ENCODE data around the gene FAM216A. TPM values are rescaled to one million over a fixed set of nuclear protein-coding genes. Genes with fewer than 3 reads are reported as not detected.

The FAM216A gene
- total and polyA plus RNA-seq, 2 of the 4 experiments (the other 2 are of a cell fraction): 14.0 to 31.1 TPM

DNA sequence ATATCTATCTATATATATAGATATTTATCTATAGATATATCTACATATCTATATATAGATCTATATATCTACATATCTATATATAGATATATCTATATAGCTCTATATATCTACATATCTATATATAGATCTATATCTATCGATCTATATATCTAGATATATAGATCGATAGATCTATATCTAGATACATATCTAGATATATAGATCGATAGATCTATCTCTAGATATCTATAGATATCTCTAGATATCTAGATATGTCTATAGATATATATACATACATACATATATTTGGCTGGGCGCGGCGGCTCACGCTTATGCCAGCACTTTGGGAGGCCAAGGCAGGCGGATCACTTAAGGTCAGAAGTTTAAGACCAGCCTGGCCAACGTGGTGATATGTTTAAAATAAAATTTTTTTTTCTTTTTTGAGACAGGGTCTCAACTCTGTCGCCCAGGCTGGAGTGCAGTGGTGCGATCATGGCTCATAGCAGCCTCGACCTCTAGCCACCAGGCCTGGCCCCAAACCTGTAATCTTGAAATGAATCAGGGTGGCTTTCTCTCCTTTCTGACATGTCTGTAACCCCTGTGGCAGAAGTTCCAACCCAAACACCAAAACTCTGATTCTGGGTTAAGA, 36.6 kb upstream of the FAM216A start:
- BruUV-seq (replicated peaks): no TSS peak
- Histone ChIP-seq H4K8ac (ENCODE audit: low read depth in 2 of 2, low read length in 2 of 2) (no peak overlapping the region), H3K9ac (ENCODE audit: low read depth, low read length) (no peak overlapping the region), H4K20me1 (ENCODE audit: insufficient read depth, low read length) (no peaks in the 10 kb centered on the region; the same call in 1 of the 2 replicates), H3K79me1 (ENCODE audit: low read depth in 1 of 2, low read length in 2 of 2) (no peaks in the 10 kb centered on the region; a peak in 1 of 4 replicates), H3K56ac (ENCODE audit: extremely low read depth, insufficient read depth, low read length) (no peak overlapping the region), H3K14ac (replicated peaks; ENCODE audit: low read depth, low read length) (no peak overlapping the region), H3K4me1 (ENCODE audit: control insufficient read depth, insufficient read depth, low read length) (0 out of 2 replicates have a peak, but pooled peaks cover 2% of the 10 kb centered on the region), H2AK9ac (replicated peaks; ENCODE audit: low read depth, low read length, poor library complexity) (no peak overlapping the region), H2BK120ac (ENCODE audit: low read depth, low read length) (no peak overlapping the region), H3K27me3 (ENCODE audit: control insufficient read depth, insufficient read depth, low read length) (no peaks in the 10 kb centered on the region), H3K9me1 (ENCODE audit: insufficient read depth, low read length) (no peaks in the 10 kb centered on the region), H2BK15ac (ENCODE audit: low read depth, low read length) (no peak overlapping the region), H2AFZ (replicated peaks; ENCODE audit: low read length, poor library complexity) (no peak overlapping the region), H2BK20ac (ENCODE audit: low read depth, low read length) (no peak overlapping the region), H4K5ac (ENCODE audit: low read depth, low read length) (no peak overlapping the region), H4K91ac (ENCODE audit: insufficient read depth, low read depth, low read length) (no peak overlapping the region), H3K27ac (ENCODE audit: insufficient read depth, low read length) (no peak overlapping the region), H3K23ac (ENCODE audit: low read depth, low read length) (no peak overlapping the region), H3K36me3 (ENCODE audit: control insufficient read depth, insufficient read depth, low read length) (peaks cover 24% of the 10 kb centered on the region), H3K18ac (ENCODE audit: low read depth, low read length) (no peak overlapping the region), H3K9me3 (ENCODE audit: control insufficient read depth, insufficient read depth, low read length) (no peaks in the 10 kb centered on the region), H2BK5ac (ENCODE audit: low read depth, low read length, poor library complexity, severe bottlenecking) (no peak overlapping the region), H3K4ac (ENCODE audit: low read depth, low read length) (no peak overlapping the region), H2AK5ac (ENCODE audit: low read depth, low read length) (no peak overlapping the region; the same call in 1 of the 2 replicates), H3K4me2 (ENCODE audit: low read depth, low read length) (no peak overlapping the region), H3K4me3 (ENCODE audit: insufficient read depth, low read depth, low read length) (no peak overlapping the region)
- ATAC-seq (ENCODE audit: low read depth) (no peak), DNase-seq (no peak)
- in situ Hi-C loops (cut with MboI; ENCODE audit: low sequenced_read_pairs) (no loop called here), intact Hi-C loops (cut with micrococcal nuclease) (loop anchor here (1.0 to 5.0 kb wide), 2 partner anchors 332 to 385 kb away; partner anchors contain the start of gene C12orf76), dilution Hi-C loops (cut with HindIII; ENCODE audit: low sequenced_read_pairs, unreplicated experiment) (no loop called here)
- TF ChIP-seq NFE2L2 (IDR thresholded peaks at IDR 0.05; ENCODE audit: low read depth, low read length): no peak
- ChIA-PET CTCF (interaction anchor here (0.7 to 2.1 kb wide), 24 partner anchors 8 to 933 kb away, joined by 3 to 12 read pairs (median 5); partner anchors contain the start of gene ARPC3), POLR2A (ENCODE audit: unreplicated experiment) (no interaction called here)
- no CpG with 5 or more reads among the region's 12 CpGs for WGBS, 2 experiments (ENCODE audit: extremely low coverage in 2 of 2, insufficient read length in 1 of 2)

Data from IMR-90 (cell line).